Ovary (tissue), 9 donors: Measurements from ENCODE around the gene HIVEP3. TPM values are rescaled to one million over a fixed set of nuclear protein-coding genes. Genes with fewer than 3 reads are reported as not detected.

Experiments
- DNase-seq, 5 donors: peaks; one replicate each; pipeline ENCODE4 v3.0.0-alpha.2; 2019 to 2020
- H3K27ac ChIP-seq, 2 donors: fragments of 200-600 bp; one replicate each; pipeline versions ENCODE4 v1.5.1 to v1.8.0; 2019 to 2022
- H3K27me3 ChIP-seq: fragments of 200-600 bp; one replicate; pipeline ENCODE4 v1.8.0; 2022
- H3K36me3 ChIP-seq: fragments of 200-600 bp; sonication (generic); one replicate; pipeline ENCODE4 v1.5.1; 2019
- H3K4me1 ChIP-seq: one replicate; pipeline ENCODE4 v1.8.1; 2013; ENCODE audit warnings: mild to moderate bottlenecking, moderate library complexity; ENCODE audit not compliant: insufficient read depth
- H3K4me3 ChIP-seq: fragments of 200-600 bp; sonication (generic); one replicate; pipeline ENCODE4 v1.5.1; 2017
- H3K9me3 ChIP-seq, 2 donors: fragments of 200-600 bp in 1 of 2; sonication (generic) in 1 of 2; one replicate each; pipeline versions ENCODE4 v1.5.1 to v1.8.1; 2013 to 2019; ENCODE audit warnings: mild to moderate bottlenecking in 1 of 2, moderate library complexity in 1 of 2
- CTCF ChIP-seq, 3 donors: fragments of 450-650 bp in 2 of 3; fragments of 200-600 bp in 1 of 3; IDR thresholded peaks; one replicate each; pipeline versions ENCODE4 v1.5.1 to v1.8.0; 2016 to 2022; ENCODE audit warnings: antibody characterized with exemption in 3 of 3, mild to moderate bottlenecking in 1 of 3
- EP300 ChIP-seq: sonication (generic); formaldehyde crosslinking; IDR thresholded peaks from one replicate; pipeline ENCODE4 v1.6.1; 2017; ENCODE audit warnings: antibody characterized with exemption
- POLR2A ChIP-seq: fragments of 450-650 bp; IDR thresholded peaks from one replicate; pipeline ENCODE4 v1.6.1; 2017; ENCODE audit warnings: antibody characterized with exemption, mild to moderate bottlenecking, moderate library complexity
- WGBS, 3 donors: extraction: QIAGEN DNeasy Blood & Tissue Kit in 1 of 3; methylation state at CpG; one replicate each; pipeline versions ENCODE4 v1.1.5 to v1.1.7; 2013 to 2017; 5-methylcytosine and 5-hydroxymethylcytosine counted together
- intact Hi-C, 4 donors: fragments of 100-400 bp; cut with DNase I; formaldehyde crosslinking; loops; one replicate each; pipeline versions ENCODE4 v1.11.0 to v1.15.1; 2022 to 2023
- polyA plus RNA-seq, 2 donors: library from polyadenylated mRNA; stranded (reverse); fragments of 200-250 nt in 1 of 2; fragments of 350-450 nt in 1 of 2; fragmentation: Illumina TruSeq in 1 of 2; extraction: RNeasy Lipid Tissue Mini Kit (QIAGEN cat#74804) in 1 of 2; gene quantifications; one replicate each; pipeline ENCODE4 v1.2.3, GENCODE V29; 2013 to 2014
- total RNA-seq, 7 donors: library from RNA; depleted of rRNA in 2 of 7; stranded (reverse); fragments of >200 nt in 2 of 7; fragmentation: NEBNext Ultra II Directional in 3 of 7; extraction: Animal tissue kit (Norgen Biotek cat#: 25700) in 3 of 7; gene quantifications; one replicate each; pipeline versions ENCODE4 v1.1.0 to v1.2.4, GENCODE V29; 2016 to 2023
- donor health status: DM: no; HTN: no; CAD: no; lungs with moderate emphysema.
- donor health status: DM: no; HTN: no; CAD: no.
- donor health status: Bipolar disorder and iron deficiency.
- donor health status: DM: yes; HTN: yes; CAD: no.
- donor health status: DM: no; HTN: no; CAD: no.
- donor health status: DM: yes; HTN: yes; CAD: no.

The HIVEP3 gene
- total and polyA plus RNA-seq, 9 donors: 3.0 to 7.5 (median 5.2) TPM

- Histone ChIP-seq H3K36me3 (no peaks in the 10 kb centered on the region), H3K9me3 (no peaks in the 10 kb centered on the region), H3K27me3 (no peaks in the 10 kb centered on the region), H3K4me3 (no peak overlapping the region), H3K27ac (no peak overlapping the region), H3K4me1 (peaks cover 4% of the 10 kb centered on the region)
- WGBS, 3 donors: 83 to 88% (median 87%) methylated on average over 9 of the region's 9 CpGs
- intact Hi-C loops: no loop called here
- TF ChIP-seq POLR2A: no peak
- no peak for TF ChIP-seq EP300
- TF ChIP-seq CTCF (IDR thresholded peaks at IDR 0.05): no peak
- no peak for DNase-seq
Observed at GRCh38 chr1:41656825-41657500, 261.8 kb downstream of the HIVEP3 start.

GRCh38 chr1:41656068-41656467 lies 262.7 kb downstream of the HIVEP3 start:
- DNase-seq: no peak
- Histone ChIP-seq H3K27me3 (no peaks in the 10 kb centered on the region), H3K36me3 (no peaks in the 10 kb centered on the region), H3K4me1 (no peaks in the 10 kb centered on the region), H3K27ac (no peak overlapping the region), H3K9me3 (no peaks in the 10 kb centered on the region), H3K4me3 (no peak overlapping the region)
- no peak for TF ChIP-seq POLR2A
- no peak for TF ChIP-seq CTCF (IDR thresholded peaks at IDR 0.05)
- no peak for TF ChIP-seq EP300
- intact Hi-C loops: no loop called here
- 45 to 71% (median 46%) methylated on average over 2 of the region's 2 CpGs for WGBS, 3 donors

GRCh38 chr1:41655632-41656031 lies 263.1 kb downstream of the HIVEP3 start:
- TF ChIP-seq EP300 (no peak), POLR2A (no peak), CTCF (IDR thresholded peaks at IDR 0.05) (no peak)
- no peak for DNase-seq
- WGBS, 3 donors: 81 to 89% (median 84%) methylated on average over 3 of the region's 3 CpGs
- Histone ChIP-seq H3K4me3 (no peak overlapping the region), H3K9me3 (no peaks in the 10 kb centered on the region), H3K27me3 (no peaks in the 10 kb centered on the region), H3K36me3 (no peaks in the 10 kb centered on the region), H3K27ac (no peak overlapping the region), H3K4me1 (no peaks in the 10 kb centered on the region)
- intact Hi-C loops: no loop called here

- Histone ChIP-seq H3K27ac (no peak overlapping the region), H3K36me3 (no peaks in the 10 kb centered on the region), H3K4me1 (no peaks in the 10 kb centered on the region), H3K27me3 (no peaks in the 10 kb centered on the region), H3K9me3 (no peaks in the 10 kb centered on the region), H3K4me3 (no peak overlapping the region)
- 94 to 100% (median 97%) methylated on average over 3 of the region's 3 CpGs for WGBS, 3 donors
- peak in 1 of 5 donors; percentile 3 for DNase-seq
- intact Hi-C loops: no loop called here
- TF ChIP-seq EP300 (no peak), CTCF (IDR thresholded peaks at IDR 0.05) (no peak), POLR2A (no peak)
Observed at GRCh38 chr1:41653574-41653973, 265.1 kb downstream of the HIVEP3 start.
